GM19372 (cell line): ENCODE measurements around the gene CCDC92B.
"Not testable (repeated sequence)": the region's sequence is repeated elsewhere in the genome, so short reads cannot be mapped to it uniquely, and the experiment has no call there.

Source experiments
- ATAC-seq: cut with Tn5 transposase; IDR thresholded peaks from one replicate; pipeline ENCODE4 v1.9.1; 2021; ENCODE audit warnings: mild to moderate bottlenecking, low read depth, moderate library complexity; ENCODE audit not compliant: unreplicated experiment

CCDC92B gene

GRCh38 chr17:2749058-2749783 lies at the start of gene CCDC92B:
Gene CCDC92B (minus strand): TSS chr17:2749652. CDS start chr17:2735145, 14,507 bp downstream.
- no peak for ATAC-seq

DNA sequence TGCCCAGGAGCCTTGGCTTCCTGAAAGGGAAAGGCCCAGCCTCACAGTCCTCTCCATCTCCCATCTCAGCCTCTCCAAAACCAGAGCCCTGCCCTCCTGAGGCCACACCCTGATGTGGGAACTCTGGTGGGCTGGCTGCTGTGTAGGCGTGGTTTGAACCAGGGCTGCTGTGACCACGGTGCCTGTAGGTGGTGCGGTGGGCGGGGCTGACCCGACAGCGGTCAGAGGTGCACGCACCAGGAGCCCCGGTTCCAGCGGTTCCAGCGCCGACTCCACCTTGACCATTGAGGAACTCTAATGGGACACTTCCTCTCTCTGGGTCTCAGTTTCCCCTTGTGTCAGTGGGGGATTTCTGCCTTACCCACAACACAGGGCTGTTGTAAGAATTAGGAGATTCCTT lies 49.2 kb upstream of the CCDC92B start:
- ATAC-seq, result no peak

DNA sequence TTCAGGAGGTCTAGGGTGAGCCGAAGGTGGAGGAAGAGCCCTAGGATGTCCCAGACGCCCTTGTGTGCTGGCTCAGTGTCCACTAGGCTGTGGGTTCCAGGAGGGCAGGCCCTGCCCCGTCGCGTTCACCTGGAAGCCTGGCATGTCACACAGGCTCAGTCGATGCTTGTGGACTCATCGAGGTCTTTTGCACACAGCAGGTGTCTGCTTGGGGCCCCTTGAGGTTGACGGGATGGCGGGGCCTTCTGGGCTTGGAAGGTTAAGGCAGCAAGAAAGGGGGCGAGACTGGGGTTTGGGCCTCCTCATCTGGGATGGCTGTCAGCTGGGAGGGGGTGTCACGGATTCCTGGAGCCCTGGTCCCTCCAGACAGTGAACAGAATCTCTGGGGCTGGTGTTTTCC lies 48.7 kb upstream of the CCDC92B start:
- no peak for ATAC-seq

- no peak for ATAC-seq
These were observed 48.2 kb upstream of the CCDC92B start for GRCh38 chr17:2797637-2798036.

DNA sequence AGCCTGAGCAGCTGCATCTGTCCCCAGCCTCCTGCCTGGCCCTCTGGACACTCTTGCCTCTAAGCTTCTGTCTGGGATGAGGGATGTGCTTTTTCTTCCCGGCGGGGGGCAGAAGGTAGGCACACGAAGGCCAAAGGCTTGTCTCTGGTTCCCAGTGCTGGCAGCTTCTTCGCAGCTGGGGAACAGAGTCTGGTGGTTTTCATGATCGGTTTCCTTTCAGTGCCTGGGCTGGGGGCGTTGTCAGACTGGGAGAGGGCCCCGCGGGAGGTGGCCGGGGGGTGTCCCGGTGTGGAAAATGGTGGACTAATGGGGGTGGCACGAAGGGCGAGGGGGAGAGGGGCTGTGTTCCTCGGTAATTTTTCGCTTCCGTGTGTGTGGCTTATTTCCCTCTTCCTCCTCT lies 47.8 kb upstream of the CCDC92B start:
- ATAC-seq, result no peak

- no peak for ATAC-seq
These were observed 47.0 kb upstream of the CCDC92B start, which contains the start of gene RAP1GAP2 for GRCh38 chr17:2796164-2797125. Gene RAP1GAP2 (plus strand): TSS chr17:2796438. CDS start chr17:2796528, 90 bp downstream.

- ATAC-seq, result no peak
These were observed 46.1 kb upstream of the CCDC92B start for GRCh38 chr17:2795441-2796163.

GRCh38 chr17:2794111-2794803 lies 44.8 kb upstream of the CCDC92B start:
- ATAC-seq, result no peak

GRCh38 chr17:2792366-2793169 lies 43.1 kb upstream of the CCDC92B start:
- ATAC-seq, result no peak

- ATAC-seq, result no peak
These were observed 40.2 kb upstream of the CCDC92B start for GRCh38 chr17:2789700-2790099.

- no peak for ATAC-seq
These were observed 36.9 kb upstream of the CCDC92B start for GRCh38 chr17:2786176-2786881.

DNA sequence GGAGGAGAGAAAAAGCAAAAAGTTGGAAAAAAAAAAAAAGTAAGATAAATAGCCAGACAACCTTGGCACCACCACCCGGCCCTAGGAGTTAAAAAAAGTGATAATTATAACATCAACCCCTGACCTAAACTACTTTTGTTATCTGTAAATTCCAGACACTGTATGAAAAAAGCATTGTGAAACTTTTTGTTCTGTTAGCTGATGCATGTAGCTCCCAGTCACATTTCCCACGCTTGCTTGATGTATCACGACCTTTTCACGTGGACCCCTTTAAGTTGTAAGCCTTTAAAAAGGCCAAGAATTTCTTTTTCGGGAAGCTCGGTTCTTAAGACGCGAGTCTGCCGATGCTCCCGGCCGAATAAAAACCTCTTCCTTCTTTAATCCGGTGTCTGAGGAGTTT lies 35.9 kb upstream of the CCDC92B start:
- ATAC-seq, result not testable (repeated sequence)

GRCh38 chr17:2784864-2785263 lies 35.4 kb upstream of the CCDC92B start:
- ATAC-seq, result no peak

GRCh38 chr17:2783310-2784030 lies 34.0 kb upstream of the CCDC92B start:
- no peak for ATAC-seq

GRCh38 chr17:2782055-2782454 lies 32.6 kb upstream of the CCDC92B start:
- no peak for ATAC-seq

GRCh38 chr17:2781598-2781997 lies 32.1 kb upstream of the CCDC92B start:
- ATAC-seq, result not testable (repeated sequence)

GRCh38 chr17:2780931-2781454 lies 31.5 kb upstream of the CCDC92B start:
- ATAC-seq, result no peak

DNA sequence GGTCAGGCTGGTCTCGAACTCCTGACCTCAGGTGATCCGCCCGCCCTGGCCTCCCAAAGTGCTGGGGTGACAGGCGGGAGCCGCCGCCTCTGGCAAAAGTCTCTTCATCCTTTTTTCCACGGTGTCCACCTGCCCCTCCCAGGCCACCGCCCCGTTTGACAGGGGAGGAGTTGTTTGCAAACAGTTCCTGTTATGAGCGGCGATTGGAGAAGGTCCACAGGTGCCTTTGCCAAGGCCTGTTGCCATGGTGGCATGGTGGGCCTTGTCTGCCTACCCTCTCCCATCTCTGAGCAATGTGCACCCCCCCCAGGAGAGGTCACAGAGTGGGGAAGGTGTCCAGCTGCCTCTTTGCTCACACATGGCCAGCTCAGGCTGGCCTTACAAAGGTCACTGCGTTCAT lies 30.8 kb upstream of the CCDC92B start:
- ATAC-seq, result no peak
